A673 (cell line): Measurements from ENCODE around the gene SYNE3.

Experiments used
- EZH2 ChIP-seq: fragments of 200-600 bp; sonication (generic); IDR thresholded peaks from 2 replicates; pipeline ENCODE4 v1.6.1; 2017; ENCODE audit warnings: borderline replicate concordance, low read depth, mild to moderate bottlenecking, mixed read lengths, antibody characterized with exemption, low read length; ENCODE audit not compliant: poor library complexity, severe bottlenecking
- TF ChIP-seq, protein P1 (sequence below): fragments of 300-800, 200-600 bp; sonication (generic); conservative IDR thresholded peaks from 2 replicates; pipeline ENCODE4 v1.5.1; 2017; ENCODE audit warnings: low read depth, mild to moderate bottlenecking, antibody characterized with exemption, low read length, moderate library complexity, mixed read lengths

DNA sequence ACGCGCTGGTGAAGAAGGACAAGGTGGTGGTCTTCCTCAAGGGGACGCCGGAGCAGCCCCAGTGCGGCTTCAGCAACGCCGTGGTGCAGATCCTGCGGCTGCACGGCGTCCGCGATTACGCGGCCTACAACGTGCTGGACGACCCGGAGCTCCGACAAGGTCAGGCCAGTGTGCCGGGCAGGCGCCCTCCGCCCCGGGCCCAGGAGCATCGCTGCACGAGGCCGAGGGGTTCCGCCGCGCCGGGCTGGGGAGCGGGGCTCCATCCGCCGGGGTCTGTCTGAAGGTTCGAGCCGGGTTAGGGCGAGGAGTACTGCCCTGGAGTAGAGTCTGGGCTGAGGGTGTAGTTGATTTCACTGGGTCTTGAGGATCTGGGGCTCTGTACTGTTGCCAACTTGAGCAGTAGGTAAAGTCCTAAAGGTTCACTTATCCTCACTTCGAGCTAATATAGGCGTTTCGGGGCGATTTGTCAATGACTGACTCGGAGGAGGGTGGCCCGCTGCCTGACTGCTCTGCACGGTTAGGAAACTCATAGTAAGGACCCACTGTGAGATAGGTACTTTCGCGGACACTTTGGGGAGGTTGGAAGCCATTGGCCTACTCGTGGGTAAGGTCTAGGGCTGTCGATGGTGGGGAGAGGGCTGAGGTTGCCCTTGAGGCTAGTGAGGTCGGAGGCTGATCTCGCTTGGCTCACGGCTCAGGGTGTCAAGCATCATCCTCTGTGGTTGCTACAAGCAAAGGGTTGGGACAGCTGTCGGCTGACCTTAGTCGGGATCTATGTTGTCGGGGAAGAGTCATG lies 19.0 kb upstream of the SYNE3 start:
- TF ChIP-seq, protein P1, sequence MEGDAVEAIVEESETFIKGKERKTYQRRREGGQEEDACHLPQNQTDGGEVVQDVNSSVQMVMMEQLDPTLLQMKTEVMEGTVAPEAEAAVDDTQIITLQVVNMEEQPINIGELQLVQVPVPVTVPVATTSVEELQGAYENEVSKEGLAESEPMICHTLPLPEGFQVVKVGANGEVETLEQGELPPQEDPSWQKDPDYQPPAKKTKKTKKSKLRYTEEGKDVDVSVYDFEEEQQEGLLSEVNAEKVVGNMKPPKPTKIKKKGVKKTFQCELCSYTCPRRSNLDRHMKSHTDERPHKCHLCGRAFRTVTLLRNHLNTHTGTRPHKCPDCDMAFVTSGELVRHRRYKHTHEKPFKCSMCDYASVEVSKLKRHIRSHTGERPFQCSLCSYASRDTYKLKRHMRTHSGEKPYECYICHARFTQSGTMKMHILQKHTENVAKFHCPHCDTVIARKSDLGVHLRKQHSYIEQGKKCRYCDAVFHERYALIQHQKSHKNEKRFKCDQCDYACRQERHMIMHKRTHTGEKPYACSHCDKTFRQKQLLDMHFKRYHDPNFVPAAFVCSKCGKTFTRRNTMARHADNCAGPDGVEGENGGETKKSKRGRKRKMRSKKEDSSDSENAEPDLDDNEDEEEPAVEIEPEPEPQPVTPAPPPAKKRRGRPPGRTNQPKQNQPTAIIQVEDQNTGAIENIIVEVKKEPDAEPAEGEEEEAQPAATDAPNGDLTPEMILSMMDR, result no peak
- TF ChIP-seq EZH2, result no peak
